HG02588 (cell line): ENCODE results near the gene STAG3.
A peak's percentile ranks its signal among the peaks of the same experiment; 100 is the strongest.
"Not testable (repeated sequence)": the region's sequence is repeated elsewhere in the genome, so short reads cannot be mapped to it uniquely, and the experiment has no call there.

Experiments used
- ATAC-seq: cut with Tn5 transposase; IDR thresholded peaks from one replicate; pipeline ENCODE4 v1.9.1; 2021; ENCODE audit warnings: mild to moderate bottlenecking, moderate library complexity; ENCODE audit not compliant: unreplicated experiment

STAG3 gene

DNA sequence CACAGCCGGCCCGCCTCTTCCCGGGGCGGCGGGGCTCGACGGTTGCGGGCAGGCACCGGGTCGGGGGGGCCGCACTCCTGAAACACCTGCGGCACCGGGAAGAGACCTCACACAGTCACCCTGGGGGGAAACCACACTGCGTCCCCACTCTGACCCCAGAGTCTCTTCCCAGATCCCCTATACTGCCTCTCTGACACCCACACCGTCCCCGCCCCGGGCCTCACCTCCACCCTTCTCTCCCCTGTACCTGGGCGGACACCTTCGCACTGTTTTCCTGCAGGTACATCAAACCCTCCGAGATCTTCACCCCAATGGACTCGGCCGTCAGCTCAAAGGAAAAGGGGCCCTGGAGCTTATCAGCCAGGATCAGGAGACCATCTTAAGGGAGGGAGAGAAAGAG is 5.9 kb upstream of the STAG3 start:
- no peak for ATAC-seq

GRCh38 chr7:100173806-100174495 is 3.8 kb upstream of the STAG3 start:
- ATAC-seq: no peak

GRCh38 chr7:100174582-100174981 is 3.1 kb upstream of the STAG3 start:
- ATAC-seq: no peak

GRCh38 chr7:100175296-100175935 is 2.3 kb upstream of the STAG3 start:
- no peak for ATAC-seq

DNA sequence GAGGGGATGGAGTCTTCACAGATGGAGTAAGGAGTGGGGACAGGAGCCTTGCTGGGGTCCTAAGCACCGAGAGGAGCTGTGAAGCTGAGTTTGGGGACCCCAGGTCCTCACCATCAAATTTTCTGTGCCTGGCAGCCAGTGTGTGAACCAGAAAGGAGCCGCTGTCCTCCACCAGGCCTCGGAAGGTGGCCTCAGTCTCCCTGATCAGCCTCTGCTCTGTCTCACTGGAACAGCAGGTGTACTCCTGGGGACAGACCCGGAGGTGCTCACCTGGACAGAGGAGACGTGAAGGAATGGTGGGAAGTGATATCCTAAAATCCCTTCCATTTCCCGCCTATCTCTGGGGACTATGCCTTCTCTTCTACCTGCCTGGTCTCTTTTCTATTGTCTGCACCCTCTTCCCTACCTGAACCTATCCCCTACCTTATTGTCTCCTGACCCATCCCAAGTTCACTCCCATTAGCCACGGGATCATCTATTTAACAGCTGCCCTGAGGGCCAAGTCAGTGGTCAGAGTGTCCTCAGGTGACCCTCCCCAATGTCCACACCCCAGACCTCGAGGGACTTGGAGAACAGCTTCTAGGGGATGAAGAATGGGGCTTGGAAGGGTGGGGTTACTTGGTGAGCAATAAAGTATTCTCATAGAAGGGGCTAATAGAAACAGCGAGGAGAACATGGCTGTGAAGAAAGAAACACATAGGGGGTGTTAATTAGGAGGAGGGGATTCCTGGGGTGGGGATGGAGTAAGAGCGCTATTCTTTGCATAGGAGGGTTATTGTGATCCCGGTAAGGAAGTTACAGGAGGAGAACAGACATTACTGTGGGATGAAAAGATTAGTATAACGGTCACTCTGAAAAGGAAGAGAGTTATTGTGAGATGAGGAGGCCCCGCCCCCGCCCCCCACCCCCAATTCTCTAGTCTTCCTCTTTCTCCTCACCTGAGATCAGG is 1.3 kb upstream of the STAG3 start:
- ATAC-seq: no peak

- ATAC-seq: not testable (repeated sequence)
Measured at GRCh38 chr7:100180084-100180483, 2.4 kb downstream of the STAG3 start.

DNA sequence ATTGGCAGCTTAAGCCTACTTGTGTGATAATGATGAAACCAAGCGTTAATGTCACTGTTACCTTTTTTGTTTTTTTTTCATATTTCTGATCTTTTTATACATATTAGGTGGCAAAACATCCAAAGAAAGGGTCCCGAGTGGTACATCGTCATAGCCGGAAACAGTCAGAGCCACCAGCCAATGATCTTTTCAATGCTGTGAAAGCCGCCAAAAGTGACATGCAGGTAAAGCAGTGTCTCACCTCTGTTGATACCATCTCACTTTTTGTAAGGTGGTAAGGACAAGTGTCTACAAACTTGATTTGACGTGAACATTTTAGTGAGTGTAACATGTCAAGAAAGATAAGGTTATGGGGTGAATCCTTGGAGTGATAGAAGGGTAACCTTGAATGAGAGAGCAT is 4.9 kb downstream of the STAG3 start:
- not testable (repeated sequence) for ATAC-seq

GRCh38 chr7:100183090-100183489 is 5.4 kb downstream of the STAG3 start:
- not testable (repeated sequence) for ATAC-seq

GRCh38 chr7:100185726-100186125 is 8.0 kb downstream of the STAG3 start:
- no peak for ATAC-seq

- no peak for ATAC-seq
Measured at GRCh38 chr7:100189061-100189460, 11.3 kb downstream of the STAG3 start.

DNA sequence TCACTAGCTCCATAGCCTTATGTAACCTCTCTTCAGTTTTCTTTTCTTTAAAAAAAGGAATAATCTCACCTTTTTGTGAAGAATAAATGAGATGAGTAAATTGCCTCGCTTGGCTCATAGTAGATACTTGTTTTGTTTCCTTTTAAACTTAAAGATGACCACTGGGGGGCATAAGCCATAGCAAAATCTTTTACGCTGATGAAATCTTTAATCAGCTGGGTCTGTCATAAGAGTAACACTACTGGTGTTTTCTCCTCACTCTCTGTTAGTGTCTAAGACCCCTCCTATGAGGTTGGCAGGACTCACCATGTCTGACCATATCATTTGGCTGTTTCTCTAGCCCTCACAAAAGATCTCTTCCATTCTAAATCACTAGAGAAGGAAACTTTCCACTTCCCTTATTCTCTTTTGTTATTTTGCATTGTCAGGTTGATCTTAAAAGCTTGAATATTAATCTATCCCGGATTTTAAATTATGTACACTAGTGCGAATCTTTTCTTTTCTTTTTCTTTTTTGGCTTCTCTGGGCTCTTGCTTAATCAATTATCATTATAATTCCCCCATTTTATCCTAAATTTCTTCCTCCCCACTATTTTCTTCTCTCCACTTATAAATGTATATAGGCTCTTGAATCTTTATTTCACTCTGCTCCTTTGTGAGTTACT is 12.5 kb downstream of the STAG3 start:
- no peak for ATAC-seq

DNA sequence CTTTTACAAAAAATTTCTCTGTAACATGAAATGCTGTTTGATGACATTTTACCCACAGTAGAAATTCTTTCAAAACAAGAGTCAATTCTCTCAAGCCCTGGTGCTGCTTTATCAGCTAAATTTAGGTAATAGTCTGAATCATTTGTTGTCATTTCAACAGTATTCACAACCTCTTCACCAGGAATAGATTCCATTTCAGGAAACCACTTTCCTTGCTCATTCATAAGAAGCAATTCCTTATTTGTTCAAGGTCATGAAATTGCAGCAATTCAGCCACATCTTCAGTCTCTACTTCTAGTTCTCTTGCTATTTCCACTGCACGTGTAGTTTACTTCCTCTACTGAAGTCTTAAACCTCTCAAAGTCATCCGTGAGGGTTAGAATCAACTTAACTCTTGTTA is 14.1 kb downstream of the STAG3 start:
- no peak for ATAC-seq

GRCh38 chr7:100192281-100192862 is 14.7 kb downstream of the STAG3 start:
- ATAC-seq: not testable (repeated sequence)

DNA sequence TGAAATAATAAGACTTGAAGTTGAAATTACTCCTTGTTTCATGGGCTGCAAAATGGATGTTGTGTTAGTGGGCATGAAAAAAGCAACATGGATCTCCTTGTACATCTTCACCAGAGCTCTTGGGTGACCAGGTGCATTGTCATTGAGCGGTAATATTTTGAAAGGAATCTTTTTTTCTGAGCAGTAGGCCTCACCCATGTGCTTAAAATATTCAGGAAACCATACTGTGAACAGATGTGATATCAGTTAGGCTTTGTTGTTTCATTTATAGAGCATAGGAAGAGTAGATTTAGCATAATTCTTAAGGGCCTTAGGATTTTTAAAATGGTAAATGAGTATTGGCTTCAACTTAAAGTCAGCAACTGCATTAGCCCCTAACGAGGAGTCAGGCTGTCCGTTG is 15.3 kb downstream of the STAG3 start:
- ATAC-seq: no peak

DNA sequence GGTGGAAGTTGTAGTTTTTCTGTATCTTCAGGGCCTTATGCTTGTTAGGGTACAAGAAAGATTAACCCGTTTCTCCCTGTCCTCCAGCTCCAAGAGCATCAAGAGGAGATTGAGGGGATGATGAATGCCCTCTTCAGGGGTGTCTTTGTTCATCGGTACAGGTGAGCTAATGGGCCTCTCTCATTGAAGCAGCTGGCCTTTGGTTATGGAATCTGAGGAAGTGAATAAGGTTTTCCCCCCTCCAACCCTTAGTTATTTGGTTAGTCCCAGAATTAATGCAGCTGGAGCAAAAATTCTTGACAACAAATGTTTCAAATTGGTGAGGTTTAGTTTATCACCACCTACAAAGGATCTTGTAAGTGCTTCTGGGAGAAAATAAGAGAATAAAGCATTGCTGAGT is 17.5 kb downstream of the STAG3 start:
- no peak for ATAC-seq

- not testable (repeated sequence) for ATAC-seq
Measured at GRCh38 chr7:100195901-100196322, 18.2 kb downstream of the STAG3 start.

DNA sequence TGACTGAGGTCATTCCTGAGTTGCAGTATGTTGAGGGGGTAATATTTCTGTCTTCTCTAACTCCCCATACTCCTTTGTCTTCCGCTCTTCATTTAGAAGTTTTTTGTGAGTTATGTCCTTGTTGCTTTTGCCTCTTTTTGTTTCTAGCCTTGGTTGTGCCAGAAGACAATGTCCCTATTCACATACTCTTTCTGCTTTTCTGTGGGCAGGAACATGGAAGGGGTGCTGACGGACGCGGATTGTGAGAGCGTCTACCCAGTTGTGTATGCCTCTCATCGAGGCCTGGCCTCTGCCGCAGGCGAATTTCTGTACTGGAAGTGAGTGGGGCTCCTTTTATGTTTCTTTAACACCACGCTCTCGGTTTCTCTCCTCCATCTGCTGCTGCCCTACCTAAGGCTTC is 20.5 kb downstream of the STAG3 start:
- no peak for ATAC-seq

DNA sequence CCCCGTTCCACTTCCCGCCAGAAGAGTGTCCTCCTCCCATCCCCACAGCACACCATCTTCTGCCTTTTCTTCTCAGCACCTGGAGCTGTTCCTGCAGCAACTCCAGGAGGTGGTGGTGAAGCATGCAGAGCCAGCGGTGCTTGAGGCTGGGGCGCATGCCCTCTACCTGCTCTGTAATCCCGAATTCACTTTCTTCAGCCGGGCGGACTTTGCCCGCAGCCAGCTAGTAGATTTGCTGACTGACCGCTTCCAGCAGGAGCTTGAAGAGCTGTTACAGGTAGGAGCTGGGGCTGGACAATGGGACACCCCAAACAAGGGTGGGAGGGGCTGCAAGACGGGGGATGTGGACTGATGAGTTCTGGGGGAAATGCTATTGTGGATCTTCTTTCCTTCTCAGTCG is 23.0 kb downstream of the STAG3 start:
- ATAC-seq: no peak

GRCh38 chr7:100204454-100204853 is 26.7 kb downstream of the STAG3 start:
- ATAC-seq: no peak

GRCh38 chr7:100208911-100209408 is 31.2 kb downstream of the STAG3 start:
- ATAC-seq: peak; percentile 64
